Neuronal stem cell (in vitro differentiated cells): ENCODE measurements around the gene TMEM87A.

Source experiments
- DNase-seq: peaks from one replicate; pipeline ENCODE4 v3.0.0-alpha.2; 2013; ENCODE audit warnings: low spot score
- H2AFZ ChIP-seq: one replicate; pipeline ENCODE4 v1.6.1; 2013; ENCODE audit warnings: mild to moderate bottlenecking, low read length, inconsistent platforms
- H2AK5ac ChIP-seq: 2 replicates; pipeline ENCODE4 v1.6.1; 2013; ENCODE audit warnings: low read depth, mild to moderate bottlenecking, inconsistent platforms, low read length, moderate library complexity, mixed read lengths
- H2BK120ac ChIP-seq: 2 replicates; pipeline ENCODE4 v1.6.1; 2013; ENCODE audit warnings: low read depth, mild to moderate bottlenecking, inconsistent platforms, low read length, moderate library complexity, mixed read lengths
- H2BK12ac ChIP-seq: one replicate; pipeline ENCODE4 v1.6.1; 2013; ENCODE audit warnings: low read length, inconsistent platforms
- H2BK15ac ChIP-seq: 2 replicates; pipeline ENCODE4 v1.6.1; 2013; ENCODE audit warnings: mild to moderate bottlenecking, low read length, inconsistent platforms, mixed read lengths
- H2BK5ac ChIP-seq: one replicate; pipeline ENCODE4 v1.6.1; 2013; ENCODE audit warnings: inconsistent platforms, mild to moderate bottlenecking, low read length, moderate library complexity
- H3K14ac ChIP-seq: one replicate; pipeline ENCODE4 v1.6.1; 2013; ENCODE audit warnings: low read length, inconsistent platforms
- H3K18ac ChIP-seq: 2 replicates; pipeline ENCODE4 v1.6.1; 2013; ENCODE audit warnings: low read length, inconsistent platforms
- H3K23ac ChIP-seq: 2 replicates; pipeline ENCODE4 v1.6.1; 2013; ENCODE audit warnings: low read depth, mild to moderate bottlenecking, mixed read lengths, low read length, inconsistent platforms; ENCODE audit not compliant: poor library complexity
- H3K27ac ChIP-seq: replicated peaks from 3 replicates; pipeline ENCODE4 v1.5.1; 2013; ENCODE audit warnings: low read length, inconsistent platforms
- H3K27me3 ChIP-seq, 3 experiments: 2 replicates each; pipeline ENCODE4 v1.6.1; 2013; ENCODE audit warnings: low read length in 3 of 3, mild to moderate bottlenecking in 2 of 3, inconsistent platforms in 1 of 3, low read depth in 1 of 3, mixed read lengths in 1 of 3, moderate library complexity in 1 of 3; ENCODE audit not compliant: control insufficient read depth in 3 of 3, insufficient read depth in 3 of 3
- H3K36me3 ChIP-seq, 2 donors: replicated peaks in 1 of 2; 2 replicates each; pipeline ENCODE4 v1.6.1; 2013; ENCODE audit warnings: low read length in 2 of 2; ENCODE audit not compliant: control insufficient read depth in 2 of 2, insufficient read depth in 2 of 2
- H3K4ac ChIP-seq: 2 replicates; pipeline ENCODE4 v1.6.1; 2013; ENCODE audit warnings: inconsistent platforms, mild to moderate bottlenecking, low read length, moderate library complexity
- H3K4me1 ChIP-seq, 2 donors: 1 replicate in 1 of 2; 2 replicates in 1 of 2; pipeline ENCODE4 v1.6.1; 2013; ENCODE audit warnings: low read length in 2 of 2, low read depth in 1 of 2; ENCODE audit not compliant: control insufficient read depth in 2 of 2, insufficient read depth in 1 of 2
- H3K4me2 ChIP-seq: one replicate; pipeline ENCODE4 v1.6.1; 2013; ENCODE audit warnings: mild to moderate bottlenecking, low read length, inconsistent platforms; ENCODE audit not compliant: insufficient read depth, poor library complexity, severe bottlenecking
- H3K4me3 ChIP-seq, 2 donors: 2 replicates each; pipeline ENCODE4 v1.5.1; 2013; ENCODE audit warnings: low read length in 2 of 2, mild to moderate bottlenecking in 2 of 2, inconsistent platforms in 1 of 2, moderate library complexity in 1 of 2
- H3K79me1 ChIP-seq: one replicate; pipeline ENCODE4 v1.6.1; 2013; ENCODE audit warnings: low read depth, mild to moderate bottlenecking, inconsistent platforms, low read length, moderate library complexity
- H3K9ac ChIP-seq: one replicate; pipeline ENCODE4 v1.6.1; 2013; ENCODE audit warnings: mild to moderate bottlenecking, low read depth, low read length, inconsistent platforms; ENCODE audit not compliant: poor library complexity
- H3K9me3 ChIP-seq, 2 donors: replicated peaks in 1 of 2; 2 replicates each; pipeline versions ENCODE3 to v1.6.1; 2013; ENCODE audit warnings: low read length in 2 of 2, mild to moderate bottlenecking in 2 of 2, inconsistent platforms in 1 of 2, low read depth in 1 of 2, mixed read lengths in 1 of 2, moderate library complexity in 1 of 2; ENCODE audit not compliant: control insufficient read depth in 2 of 2, insufficient read depth in 1 of 2
- H4K8ac ChIP-seq: one replicate; pipeline ENCODE4 v1.6.1; 2013; ENCODE audit warnings: low read depth, mild to moderate bottlenecking, inconsistent platforms, low read length, moderate library complexity
- H4K91ac ChIP-seq: one replicate; pipeline ENCODE4 v1.6.1; 2013; ENCODE audit warnings: low read length, low read depth, mild to moderate bottlenecking, inconsistent platforms; ENCODE audit not compliant: poor library complexity
- WGBS, 2 donors: extraction: QIAGEN DNeasy Blood & Tissue Kit; methylation state at CpG; one replicate each; pipeline ENCODE4 v1.1.7; 2013; ENCODE audit warnings: missing lambda C conversion rate in 2 of 2, mixed read lengths in 1 of 2; ENCODE audit not compliant: insufficient read length in 2 of 2, insufficient replicate concordance in 1 of 2; ENCODE audit errors: extremely low coverage in 2 of 2; 5-methylcytosine and 5-hydroxymethylcytosine counted together

TMEM87A gene

DNA sequence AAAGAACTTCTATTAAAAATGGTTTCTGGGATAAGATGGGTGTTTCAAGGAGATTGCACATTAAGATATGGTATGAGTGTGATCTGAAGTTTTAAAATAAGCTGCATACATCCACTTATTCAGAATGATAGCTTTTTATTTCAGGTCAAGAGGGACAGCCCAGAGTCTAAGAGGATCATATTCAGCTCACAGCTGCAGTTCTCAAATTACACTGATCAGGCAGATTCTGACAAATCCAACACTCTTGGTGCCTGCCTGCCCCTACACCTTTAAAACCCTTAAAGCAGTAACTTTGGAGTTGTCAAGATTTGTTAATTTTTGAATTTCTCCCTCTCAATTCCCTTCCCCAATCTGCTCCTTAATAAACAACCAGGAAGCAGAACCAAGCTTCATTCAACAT lies 9.1 kb upstream of the TMEM87A start:
- Histone ChIP-seq H2BK15ac (no peak overlapping the region), H3K27ac (no peak overlapping the region), H3K23ac (no peak overlapping the region), H4K91ac (no peak overlapping the region), H3K4me3 (no peak overlapping the region), H3K18ac (no peak overlapping the region), H3K4me1 (no peaks in the 10 kb centered on the region), H2BK5ac (no peak overlapping the region), H2AFZ (no peak overlapping the region), H3K14ac (no peak overlapping the region), H4K8ac (no peak overlapping the region), H3K79me1 (no peaks in the 10 kb centered on the region), H2AK5ac (no peak overlapping the region), H3K27me3 (no peaks in the 10 kb centered on the region), H3K9me3 (no peaks in the 10 kb centered on the region), H3K36me3 (peaks cover 2 to 31% of the 10 kb centered on the region in 2 donors), H2BK12ac (no peak overlapping the region), H3K9ac (no peak overlapping the region), H2BK120ac (no peak overlapping the region), H3K4ac (no peak overlapping the region), H3K4me2 (no peak overlapping the region)
- no peak for DNase-seq

DNA sequence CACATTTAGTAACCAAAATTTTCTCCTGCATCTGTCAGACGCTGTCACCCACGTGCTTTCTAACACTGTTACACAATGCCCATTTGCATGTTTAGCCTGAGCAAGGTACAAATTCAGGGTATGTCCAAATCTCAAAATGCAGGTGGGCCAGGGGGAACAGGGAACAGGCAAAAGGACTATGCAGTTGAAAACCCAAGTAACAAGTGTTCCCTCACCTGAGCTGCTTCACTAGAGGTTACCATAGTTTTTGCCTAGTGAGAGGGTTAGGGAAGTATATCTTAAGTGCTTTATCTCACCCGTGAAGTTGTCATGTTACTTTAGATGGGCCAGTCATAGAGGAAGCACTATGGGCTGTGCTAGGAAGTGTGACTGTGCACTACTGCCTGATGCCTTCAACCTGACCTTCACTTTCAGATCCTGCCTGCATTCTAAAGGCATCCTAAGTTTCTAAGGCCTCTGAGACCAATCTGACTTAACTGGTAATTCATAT lies 6.0 kb upstream of the TMEM87A start:
- no peak overlapping the region for H2BK120ac ChIP-seq
- H2BK15ac ChIP-seq, result no peak overlapping the region
- H3K36me3 ChIP-seq, result peaks cover 2 to 31% of the 10 kb centered on the region in 2 donors
- H2BK12ac ChIP-seq, result no peak overlapping the region
- no peak overlapping the region for H3K14ac ChIP-seq
- no peak overlapping the region for H3K23ac ChIP-seq
- no peak overlapping the region for H3K4ac ChIP-seq
- no peak overlapping the region for H3K9ac ChIP-seq
- H3K79me1 ChIP-seq, result no peaks in the 10 kb centered on the region
- H3K27me3 ChIP-seq, result no peaks in the 10 kb centered on the region
- no peak overlapping the region for H2BK5ac ChIP-seq
- DNase-seq, result no peak
- no peak overlapping the region for H3K18ac ChIP-seq
- no CpG with 5 or more reads among the region's 3 CpGs for WGBS, 2 donors
- no peak overlapping the region for H4K8ac ChIP-seq
- H2AFZ ChIP-seq, result no peak overlapping the region
- no peak overlapping the region for H3K27ac ChIP-seq
- peaks cover 0 to 8% of the 10 kb centered on the region in 2 donors for H3K4me1 ChIP-seq
- H2AK5ac ChIP-seq, result no peak overlapping the region
- H3K4me3 ChIP-seq, result no peak overlapping the region
- H3K9me3 ChIP-seq, result no peaks in the 10 kb centered on the region
- no peak overlapping the region for H3K4me2 ChIP-seq
- H4K91ac ChIP-seq, result no peak overlapping the region

DNA sequence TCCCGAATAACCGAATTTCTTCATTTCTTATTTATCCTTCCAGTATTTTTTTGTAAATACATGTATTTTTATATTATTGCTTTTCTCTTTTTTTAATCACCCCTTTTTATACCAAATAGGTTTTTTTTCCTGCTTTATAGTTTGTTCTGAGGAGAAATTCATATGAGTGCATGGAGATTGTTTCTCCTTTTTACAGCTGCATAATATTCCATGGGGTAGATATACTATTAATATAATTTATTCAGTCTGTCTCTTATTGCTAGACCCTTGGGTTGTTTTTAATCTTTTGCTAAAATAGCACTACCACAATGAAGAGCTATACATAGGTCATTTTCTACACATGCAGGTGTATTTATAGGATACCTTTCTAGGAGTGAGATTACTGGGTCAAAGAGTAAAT lies 3.5 kb upstream of the TMEM87A start:
- Histone ChIP-seq H3K14ac (no peak overlapping the region), H3K4ac (no peak overlapping the region), H3K9ac (no peak overlapping the region), H3K27me3 (no peaks in the 10 kb centered on the region), H3K79me1 (no peaks in the 10 kb centered on the region), H3K23ac (no peak overlapping the region), H3K18ac (no peak overlapping the region), H4K91ac (no peak overlapping the region), H2AFZ (no peak overlapping the region), H2BK12ac (no peak overlapping the region), H2BK15ac (no peak overlapping the region), H3K4me2 (no peak overlapping the region), H2AK5ac (no peak overlapping the region), H3K4me1 (peaks cover 2 to 11% of the 10 kb centered on the region in 2 donors), H3K4me3 (no peak overlapping the region), H3K27ac (no peak overlapping the region), H3K9me3 (no peaks in the 10 kb centered on the region), H2BK5ac (no peak overlapping the region), H2BK120ac (no peak overlapping the region), H3K36me3 (peaks cover 2 to 25% of the 10 kb centered on the region in 2 donors), H4K8ac (no peak overlapping the region)
- DNase-seq, result no peak
- WGBS, 2 donors, result 100% methylated on average over 2 of the region's 2 CpGs

DNA sequence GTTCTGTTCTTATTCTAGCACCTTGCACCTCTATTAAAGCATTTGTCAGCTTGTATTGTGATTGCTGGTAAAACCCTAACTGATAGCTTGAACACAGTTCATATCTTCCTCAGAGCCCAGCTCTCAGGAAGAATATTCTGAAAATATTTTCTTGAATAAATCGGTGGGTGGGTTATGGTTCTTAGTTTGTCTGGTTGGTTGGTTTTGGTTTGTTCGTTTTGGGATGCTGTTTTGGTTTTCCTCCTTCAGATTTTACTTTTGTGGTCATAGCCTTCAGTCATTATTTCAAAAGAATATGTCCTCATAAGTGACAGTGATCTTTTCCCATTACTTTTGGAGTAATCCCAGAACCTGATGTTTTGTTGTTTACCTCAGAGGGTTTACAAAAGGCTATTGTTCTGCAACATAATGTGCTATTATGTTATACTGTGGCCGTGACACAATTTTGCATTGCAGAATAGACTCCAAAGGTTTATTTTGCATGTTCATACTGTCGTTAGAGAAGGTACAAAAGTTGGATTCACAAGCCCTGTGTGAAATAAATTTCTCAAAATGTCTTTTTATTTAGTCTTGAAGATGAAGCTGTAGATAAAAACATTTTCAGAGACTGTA lies 2.7 kb upstream of the TMEM87A start:
- no peak for DNase-seq
- Histone ChIP-seq H2BK15ac (no peak overlapping the region), H3K4me3 (no peak overlapping the region)

More for the DNA sequence above, 2.7 kb upstream of the TMEM87A start:
- peak overlapping the region; percentile 41 for H2AFZ ChIP-seq
- H2AK5ac ChIP-seq, result no peak overlapping the region
- H3K27ac ChIP-seq, result no peak overlapping the region
- H3K9ac ChIP-seq, result no peak overlapping the region
- H3K4me1 ChIP-seq, result peaks cover 2 to 14% of the 10 kb centered on the region in 2 donors
- no peaks in the 10 kb centered on the region for H3K9me3 ChIP-seq
- no peak overlapping the region for H4K8ac ChIP-seq
- no peaks in the 10 kb centered on the region for H3K79me1 ChIP-seq
- no peak overlapping the region for H4K91ac ChIP-seq
- no peaks in the 10 kb centered on the region for H3K27me3 ChIP-seq
- H2BK120ac ChIP-seq, result no peak overlapping the region
- no CpG with 5 or more reads among the region's 4 CpGs for WGBS, 2 donors
- no peak overlapping the region for H3K4ac ChIP-seq
- no peak overlapping the region for H2BK5ac ChIP-seq
- no peak overlapping the region for H2BK12ac ChIP-seq
- no peak overlapping the region for H3K4me2 ChIP-seq
- no peak overlapping the region for H3K14ac ChIP-seq
- H3K36me3 ChIP-seq, result peaks cover 0 to 28% of the 10 kb centered on the region in 2 donors
- H3K23ac ChIP-seq, result no peak overlapping the region
- no peak overlapping the region for H3K18ac ChIP-seq
